HS-27A (cell line): Measurements from ENCODE around the gene THBS4.
"Not testable (repeated sequence)": the region's sequence is repeated elsewhere in the genome, so short reads cannot be mapped to it uniquely, and the experiment has no call there.

Experiments
- DNase-seq: peaks from one replicate; pipeline ENCODE4 v3.0.0-alpha.2; 2012; ENCODE audit warnings: low read depth, missing footprints

THBS4 gene

GRCh38 chr5:80076131-80077050, 41.2 kb downstream of the THBS4 start:
- no peak for DNase-seq

GRCh38 chr5:80077051-80077714, 42.0 kb downstream of the THBS4 start:
- no peak for DNase-seq

- DNase-seq = no peak
These were observed 43.8 kb downstream of the THBS4 start for GRCh38 chr5:80078921-80079320.

GRCh38 chr5:80082281-80082680, 47.1 kb downstream of the THBS4 start:
- no peak for DNase-seq

- DNase-seq = no peak
These were observed 47.6 kb downstream of the THBS4 start for GRCh38 chr5:80082731-80083100.

GRCh38 chr5:80083101-80083890, 48.1 kb downstream of the THBS4 start:
- DNase-seq = no peak

GRCh38 chr5:80090884-80091166, 55.7 kb downstream of the THBS4 start:
- no peak for DNase-seq

- not testable (repeated sequence) for DNase-seq
These were observed 56.6 kb downstream of the THBS4 start for GRCh38 chr5:80091792-80092192.

- DNase-seq = no peak
These were observed 57.4 kb downstream of the THBS4 start for GRCh38 chr5:80092486-80093107.

- DNase-seq = no peak
These were observed 58.6 kb downstream of the THBS4 start for GRCh38 chr5:80093796-80094195.

GRCh38 chr5:80094236-80094738, 59.1 kb downstream of the THBS4 start:
- no peak for DNase-seq

GRCh38 chr5:80097451-80097850, 62.3 kb downstream of the THBS4 start:
- DNase-seq = no peak

- no peak for DNase-seq
These were observed 66.8 kb downstream of the THBS4 start for GRCh38 chr5:80101993-80102392.

- DNase-seq = no peak
These were observed 68.2 kb downstream of the THBS4 start for GRCh38 chr5:80103371-80103770.

GRCh38 chr5:80105698-80106439, 70.7 kb downstream of the THBS4 start:
- no peak for DNase-seq

- no peak for DNase-seq
These were observed 71.8 kb downstream of the THBS4 start for GRCh38 chr5:80106916-80107315.

- no peak for DNase-seq
These were observed 74.7 kb downstream of the THBS4 start for GRCh38 chr5:80109646-80110478.

GRCh38 chr5:80111376-80111990, 76.3 kb downstream of the THBS4 start:
- DNase-seq = not testable (repeated sequence)

GRCh38 chr5:80114860-80115259, 79.7 kb downstream of the THBS4 start:
- no peak for DNase-seq

GRCh38 chr5:80116000-80116399, 80.9 kb downstream of the THBS4 start:
- no peak for DNase-seq
